Transverse colon (tissue), 4 donors: ENCODE results near the gene ULK4.

Source experiments
- CTCF ChIP-seq, 5 experiments: fragments of 200-600 bp in 3 of 5; fragments of 450-650 bp in 2 of 5; sonication (generic) in 3 of 5; IDR thresholded peaks; 1 replicate in 2 of 5; 2 replicates in 3 of 5; pipeline ENCODE4 v1.5.1; 2016 to 2017; ENCODE audit warnings: antibody characterized with exemption in 5 of 5, inconsistent platforms in 3 of 5, mild to moderate bottlenecking in 2 of 5, moderate library complexity in 1 of 5
- EP300 ChIP-seq: sonication (generic); formaldehyde crosslinking; IDR thresholded peaks from one replicate; pipeline ENCODE4 v1.6.1; 2017; ENCODE audit warnings: antibody characterized with exemption, low read depth
- POLR2A ChIP-seq: fragments of 450-650 bp; IDR thresholded peaks from one replicate; pipeline ENCODE4 v1.6.1; 2016; ENCODE audit warnings: antibody characterized with exemption, mild to moderate bottlenecking, moderate library complexity
- POLR2AphosphoS5 ChIP-seq, 3 donors: sonication (generic); formaldehyde crosslinking; IDR thresholded peaks; one replicate each; pipeline ENCODE4 v1.6.1; 2016; ENCODE audit warnings: antibody characterized with exemption in 3 of 3

DNA sequence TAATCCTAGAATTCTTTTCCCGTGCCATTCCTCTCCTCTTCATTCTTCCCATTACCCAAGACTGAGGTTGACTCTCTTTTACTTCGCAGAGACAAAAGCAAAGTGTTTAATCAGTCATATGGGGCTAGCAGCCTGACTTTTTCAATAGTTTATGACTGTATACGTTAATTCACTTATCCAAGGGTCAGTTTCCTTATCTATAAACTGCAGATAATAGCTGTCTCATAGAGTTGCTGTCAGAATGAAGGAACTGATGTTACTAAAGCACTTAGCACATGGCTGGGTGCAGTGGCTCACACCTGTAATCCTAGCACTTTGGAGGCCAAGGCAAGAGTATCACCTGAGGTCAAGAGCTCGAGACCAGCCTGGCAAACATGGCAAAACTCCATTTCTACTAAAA lies 43.5 kb upstream of the ULK4 start:
- TF ChIP-seq POLR2A, result no peak
- TF ChIP-seq CTCF (IDR thresholded peaks at IDR 0.05), result no peak
- TF ChIP-seq POLR2AphosphoS5 (IDR thresholded peaks at IDR 0.05), result no peak
- TF ChIP-seq EP300, result no peak
